ENCODE data around the gene PRCD.

DNA sequence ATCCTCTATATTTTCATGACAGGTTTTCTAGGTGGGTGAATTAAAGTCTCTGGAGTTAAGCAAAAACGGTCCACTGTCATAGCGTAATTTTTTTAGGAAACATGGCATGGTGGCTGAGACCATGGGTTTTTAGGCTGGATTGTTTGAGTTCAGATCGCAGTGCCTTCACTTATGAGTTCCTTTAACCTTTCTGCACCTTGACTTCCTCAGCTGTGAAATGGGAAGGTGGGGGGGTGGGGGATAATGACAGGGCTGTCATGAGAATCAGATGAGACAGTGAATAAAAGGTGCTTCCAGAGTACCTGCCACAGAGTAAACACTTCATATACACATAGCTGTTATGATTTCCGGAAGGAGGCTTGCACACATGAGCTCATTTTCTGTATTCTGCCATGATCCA lies 11.8 kb downstream of the PRCD start:
- TF ChIP-seq EZH2 (IDR thresholded peaks at IDR 0.05; ENCODE audit: insufficient read depth, poor library complexity, severe bottlenecking) (no peak), EZH2phosphoT487 (IDR thresholded peaks at IDR 0.05; ENCODE audit: insufficient read depth, low read depth) (no peak)

All from GM23248 (cell line).